IMR-90 (cell line): ENCODE measurements around the gene ZNF213. TPM values are rescaled to one million over a fixed set of nuclear protein-coding genes. Genes with fewer than 3 reads are reported as not detected.

Source experiments
- ATAC-seq: fragments of 200-7000 bp; cut with Tn5 transposase; 2 replicates; pipeline ENCODE4 v1.9.1; 2020; ENCODE audit warnings: low read depth, mild to moderate bottlenecking, moderate library complexity
- BruUV-seq: library from RNA; stranded (reverse); fragments of 400-500 nt; replicated peaks from 2 replicates; lab custom pipeline; 2021; lab: Mats Ljungman, UMichigan
- CTCF ChIA-PET: fragments of 300-600 bp; formaldehyde crosslinking; extraction: SDS; loops from one replicate; lab custom pipeline; 2021; ENCODE audit warnings: antibody characterized with exemption; lab: Yijun Ruan, JAX
- POLR2A ChIA-PET: fragments of 300-600 bp; sonication (Branson Sonifier 250); formaldehyde crosslinking; loops from one replicate; lab custom pipeline; 2022; ENCODE audit warnings: antibody characterized with exemption; ENCODE audit not compliant: unreplicated experiment; lab: Charles Lee
- DNase-seq: peaks from one replicate; pipeline ENCODE4 v3.0.0; 2013
- H2AFZ ChIP-seq: replicated peaks from 2 replicates; pipeline ENCODE3; 2013; ENCODE audit warnings: low read length, mild to moderate bottlenecking; ENCODE audit not compliant: poor library complexity
- H2AK5ac ChIP-seq: 2 replicates; pipeline ENCODE4 v1.6.1; 2013; ENCODE audit warnings: low read depth, low read length, inconsistent platforms
- H2AK9ac ChIP-seq: replicated peaks from 2 replicates; pipeline ENCODE3; 2013; ENCODE audit warnings: mild to moderate bottlenecking, low read depth, low read length, moderate library complexity; ENCODE audit not compliant: poor library complexity
- H2BK120ac ChIP-seq: 2 replicates; pipeline ENCODE4 v1.6.1; 2013; ENCODE audit warnings: low read depth, low read length, inconsistent platforms
- H2BK15ac ChIP-seq: 3 replicates; pipeline ENCODE4 v1.6.1; 2013; ENCODE audit warnings: low read depth, low read length, inconsistent platforms
- H2BK20ac ChIP-seq: 2 replicates; pipeline ENCODE4 v1.6.1; 2013; ENCODE audit warnings: low read depth, mild to moderate bottlenecking, inconsistent platforms, low read length, moderate library complexity
- H2BK5ac ChIP-seq: 2 replicates; pipeline ENCODE4 v1.6.1; 2013; ENCODE audit warnings: mild to moderate bottlenecking, low read depth, low read length, inconsistent platforms; ENCODE audit not compliant: poor library complexity, severe bottlenecking
- H3K14ac ChIP-seq: replicated peaks from 2 replicates; pipeline ENCODE4 v1.6.1; 2013; ENCODE audit warnings: low read depth, low read length, inconsistent platforms
- H3K18ac ChIP-seq: 2 replicates; pipeline ENCODE4 v1.6.1; 2013; ENCODE audit warnings: low read depth, low read length, control low read depth
- H3K23ac ChIP-seq: 2 replicates; pipeline ENCODE4 v1.6.1; 2013; ENCODE audit warnings: low read depth, low read length, inconsistent platforms
- H3K27ac ChIP-seq: 2 replicates; pipeline ENCODE4 v1.5.1; 2013; ENCODE audit warnings: mild to moderate bottlenecking, control low read depth, low read length; ENCODE audit not compliant: insufficient read depth
- H3K27me3 ChIP-seq: 2 replicates; pipeline ENCODE4 v1.6.1; 2013; ENCODE audit warnings: low read length; ENCODE audit not compliant: control insufficient read depth, insufficient read depth
- H3K36me3 ChIP-seq: 2 replicates; pipeline ENCODE4 v1.6.1; 2013; ENCODE audit warnings: low read length, mixed read lengths; ENCODE audit not compliant: control insufficient read depth, insufficient read depth
- H3K4ac ChIP-seq: 2 replicates; pipeline ENCODE4 v1.6.1; 2013; ENCODE audit warnings: low read depth, low read length, inconsistent platforms
- H3K4me1 ChIP-seq: 2 replicates; pipeline ENCODE4 v1.6.1; 2013; ENCODE audit warnings: low read length, mixed read lengths; ENCODE audit not compliant: control insufficient read depth, insufficient read depth
- H3K4me2 ChIP-seq: 2 replicates; pipeline ENCODE4 v1.6.1; 2013; ENCODE audit warnings: low read depth, mild to moderate bottlenecking, control low read depth, low read length, moderate library complexity
- H3K4me3 ChIP-seq: 2 replicates; pipeline ENCODE4 v1.5.1; 2013; ENCODE audit warnings: low read depth, mild to moderate bottlenecking, control low read depth, low read length, moderate library complexity; ENCODE audit not compliant: insufficient read depth
- H3K56ac ChIP-seq: 2 replicates; pipeline ENCODE4 v1.6.1; 2013; ENCODE audit warnings: low read length, inconsistent platforms; ENCODE audit not compliant: insufficient read depth; ENCODE audit errors: extremely low read depth
- H3K79me1 ChIP-seq, 2 experiments: 2 replicates each; pipeline ENCODE4 v1.6.1; 2013; ENCODE audit warnings: low read length in 2 of 2, inconsistent platforms in 1 of 2, low read depth in 1 of 2
- H3K9ac ChIP-seq: 2 replicates; pipeline ENCODE4 v1.6.1; 2013; ENCODE audit warnings: low read depth, low read length, control low read depth
- H3K9me1 ChIP-seq: 2 replicates; pipeline ENCODE4 v1.6.1; 2013; ENCODE audit warnings: low read length, inconsistent platforms; ENCODE audit not compliant: insufficient read depth
- H3K9me3 ChIP-seq: 2 replicates; pipeline ENCODE4 v1.6.1; 2013; ENCODE audit warnings: low read length; ENCODE audit not compliant: control insufficient read depth, insufficient read depth
- H4K20me1 ChIP-seq: 2 replicates; pipeline ENCODE4 v1.6.1; 2013; ENCODE audit warnings: low read length, inconsistent platforms; ENCODE audit not compliant: insufficient read depth
- H4K5ac ChIP-seq: 2 replicates; pipeline ENCODE4 v1.6.1; 2013; ENCODE audit warnings: mild to moderate bottlenecking, low read depth, low read length, control low read depth
- H4K8ac ChIP-seq, 2 experiments: 2 replicates each; pipeline ENCODE4 v1.6.1; 2013; ENCODE audit warnings: low read depth in 2 of 2, low read length in 2 of 2, control low read depth in 1 of 2, inconsistent platforms in 1 of 2
- H4K91ac ChIP-seq: 2 replicates; pipeline ENCODE4 v1.6.1; 2013; ENCODE audit warnings: low read depth, low read length, inconsistent platforms; ENCODE audit not compliant: insufficient read depth
- BHLHE40 ChIP-seq: fragments of 150-350 bp; IDR thresholded peaks from 2 replicates; pipeline ENCODE4 v1.6.1; 2016; ENCODE audit warnings: mild to moderate bottlenecking, low read depth, low read length
- CEBPB ChIP-seq: IDR thresholded peaks from 2 replicates; pipeline ENCODE4 v1.6.1; 2012; ENCODE audit warnings: low read depth, low read length, improper control_type of control experiment
- CHD1 ChIP-seq: IDR thresholded peaks from 2 replicates; pipeline ENCODE4 v1.6.1; 2012; ENCODE audit warnings: low read depth, low read length, improper control_type of control experiment
- CTCF ChIP-seq: conservative IDR thresholded peaks from 2 replicates; pipeline ENCODE4 v1.5.1; 2012; ENCODE audit warnings: mild to moderate bottlenecking, low read depth, low read length, improper control_type of control experiment
- ELK1 ChIP-seq: fragments of 150-350 bp; IDR thresholded peaks from 2 replicates; pipeline ENCODE4 v1.6.1; 2016; ENCODE audit warnings: low read depth, mild to moderate bottlenecking, low read length, moderate library complexity, borderline replicate concordance
- FOS ChIP-seq: fragments of 150-350 bp; IDR thresholded peaks from 2 replicates; pipeline ENCODE4 v1.6.1; 2016; ENCODE audit warnings: low read depth, low read length
- MAFK ChIP-seq: IDR thresholded peaks from 2 replicates; pipeline ENCODE4 v1.6.1; 2012; ENCODE audit warnings: low read depth, low read length, improper control_type of control experiment
- MAZ ChIP-seq: IDR thresholded peaks from 2 replicates; pipeline ENCODE4 v1.6.1; 2012; ENCODE audit warnings: low read depth, mild to moderate bottlenecking, low read length, improper control_type of control experiment, moderate library complexity, borderline replicate concordance
- MXI1 ChIP-seq: IDR thresholded peaks from 2 replicates; pipeline ENCODE4 v1.6.1; 2012; ENCODE audit warnings: low read depth, mild to moderate bottlenecking, low read length, moderate library complexity, borderline replicate concordance
- NFE2L2 ChIP-seq: fragments of 150-350 bp; IDR thresholded peaks from 2 replicates; pipeline ENCODE4 v1.6.1; 2016; ENCODE audit warnings: low read depth, mild to moderate bottlenecking, low read length
- POLR2A ChIP-seq: IDR thresholded peaks from 2 replicates; pipeline ENCODE4 v1.6.1; 2012; ENCODE audit warnings: mild to moderate bottlenecking, low read depth, low read length
- RAD21 ChIP-seq: IDR thresholded peaks from 2 replicates; pipeline ENCODE4 v1.6.1; 2012; ENCODE audit warnings: low read length, improper control_type of control experiment
- RCOR1 ChIP-seq: IDR thresholded peaks from 2 replicates; pipeline ENCODE4 v1.6.1; 2012; ENCODE audit warnings: mild to moderate bottlenecking, low read length, improper control_type of control experiment; ENCODE audit not compliant: insufficient replicate concordance
- RFX5 ChIP-seq: IDR thresholded peaks from 2 replicates; pipeline ENCODE4 v1.8.0; 2012; ENCODE audit warnings: low read depth, mild to moderate bottlenecking, low read length, moderate library complexity
- SMC3 ChIP-seq: fragments of 150-350 bp; IDR thresholded peaks from 2 replicates; pipeline ENCODE4 v1.6.1; 2016; ENCODE audit warnings: low read depth, mild to moderate bottlenecking, antibody characterized with exemption, low read length, moderate library complexity
- USF2 ChIP-seq: fragments of 150-350 bp; IDR thresholded peaks from 2 replicates; pipeline ENCODE4 v1.6.1; 2017; ENCODE audit warnings: mild to moderate bottlenecking, antibody characterized with exemption, low read length, low read depth
- WGBS, 2 experiments: methylation state at CpG; one replicate each; pipeline versions ENCODE4 v1.1.5 to v1.1.7; 2013; ENCODE audit warnings: missing lambda C conversion rate in 2 of 2; ENCODE audit not compliant: insufficient read length in 1 of 2; ENCODE audit errors: extremely low coverage in 2 of 2; 5-methylcytosine and 5-hydroxymethylcytosine counted together
- dilution Hi-C: fragments of 300-500 bp; cut with HindIII; formaldehyde crosslinking; loops from one replicate; pipeline ENCODE4 v1.14.3; 2018; ENCODE audit warnings: low sequenced_read_pairs; ENCODE audit not compliant: unreplicated experiment
- in situ Hi-C: fragments of 300-500 bp; cut with MboI; formaldehyde crosslinking; loops from 3 replicates; pipeline ENCODE4 v1.14.3; 2019; ENCODE audit warnings: low sequenced_read_pairs, inconsistent platforms, mixed read lengths
- intact Hi-C: fragments of 100-400 bp; cut with micrococcal nuclease; formaldehyde crosslinking; loops from 2 replicates; pipeline ENCODE4 v1.10.0; 2022
- polyA plus RNA-seq, 3 experiments: library from polyadenylated mRNA; depleted of rRNA; stranded (reverse); fragments of >200 nt; gene quantifications; 2 replicates each; pipeline ENCODE4 v1.2.3, GENCODE V29; 2012; ENCODE audit warnings: low replicate concordance in 1 of 3
- total RNA-seq: library from RNA; depleted of rRNA; stranded (reverse); fragments of >200 nt; gene quantifications from 2 replicates; pipeline ENCODE4 v1.2.3, GENCODE V29; 2012

Gene ZNF213
- total and polyA plus RNA-seq, 2 of the 4 experiments (the other 2 are of a cell fraction), result 0.72 to 4.0 TPM

GRCh38 chr16:3085868-3086595, 48.8 kb upstream of the ZNF213 start:
- H4K91ac ChIP-seq, result no peak overlapping the region
- no peak overlapping the region for H3K4me3 ChIP-seq
- no peak overlapping the region for H3K9ac ChIP-seq
- no TSS peak for BruUV-seq
- ChIA-PET CTCF (no interaction called here), POLR2A (no interaction called here)
- no peak overlapping the region for H3K56ac ChIP-seq
- H3K79me1 ChIP-seq, result no peaks in the 10 kb centered on the region
- no peaks in the 10 kb centered on the region for H3K4me1 ChIP-seq
- TF ChIP-seq ELK1, result no peak
- no peak for TF ChIP-seq RCOR1
- no peak for TF ChIP-seq NFE2L2
- no peak for TF ChIP-seq POLR2A
- no peak for TF ChIP-seq BHLHE40
- no peak for TF ChIP-seq CEBPB
- no peak for TF ChIP-seq MAFK
- TF ChIP-seq CTCF, result no peak
- no peak for TF ChIP-seq USF2
- TF ChIP-seq MAZ, result no peak
- no peak for TF ChIP-seq RFX5
- TF ChIP-seq FOS, result no peak
- TF ChIP-seq RAD21, result no peak
- no peak for TF ChIP-seq MXI1
- TF ChIP-seq CHD1, result no peak
- TF ChIP-seq SMC3, result no peak
- H3K36me3 ChIP-seq, result no peaks in the 10 kb centered on the region
- H4K5ac ChIP-seq, result no peak overlapping the region
- H2BK5ac ChIP-seq, result no peak overlapping the region
- H2BK20ac ChIP-seq, result no peak overlapping the region
- no peaks in the 10 kb centered on the region for H4K20me1 ChIP-seq
- H3K4me2 ChIP-seq, result no peak overlapping the region
- H2BK15ac ChIP-seq, result no peak overlapping the region
- ATAC-seq (no peak), DNase-seq (no peak)
- no peak overlapping the region for H3K4ac ChIP-seq
- H3K9me3 ChIP-seq, result no peaks in the 10 kb centered on the region
- intact Hi-C loops (no loop called here), dilution Hi-C loops (no loop called here), in situ Hi-C loops (no loop called here)
- no peak overlapping the region for H2AK9ac ChIP-seq
- WGBS, 2 experiments, result no CpG with 5 or more reads among the region's 17 CpGs
- H3K27me3 ChIP-seq, result peaks cover 13% of the 10 kb centered on the region
- H2AK5ac ChIP-seq, result no peak overlapping the region
- no peak overlapping the region for H3K18ac ChIP-seq
- no peak overlapping the region for H3K23ac ChIP-seq
- no peak overlapping the region for H4K8ac ChIP-seq
- no peak overlapping the region for H2AFZ ChIP-seq
- no peak overlapping the region for H3K27ac ChIP-seq
- no peaks in the 10 kb centered on the region for H3K9me1 ChIP-seq
- no peak overlapping the region for H3K14ac ChIP-seq
- H2BK120ac ChIP-seq, result no peak overlapping the region
